Ramos (cell line): ENCODE measurements around the gene YWHAG.
"Not testable (repeated sequence)": the region's sequence is repeated elsewhere in the genome, so short reads cannot be mapped to it uniquely, and the experiment has no call there.

Source experiments
- in situ Hi-C: fragments of 300-500 bp; cut with MboI; formaldehyde crosslinking; loops from one replicate; pipeline ENCODE4 v1.14.3; 2022; ENCODE audit warnings: low sequenced_read_pairs; ENCODE audit not compliant: unreplicated experiment

YWHAG gene

GRCh38 chr7:76358481-76359110 is at the start of gene YWHAG:
TSS of gene YWHAG (minus strand) at chr7:76358991. CDS start at chr7:76358808, 183 bp downstream.
- in situ Hi-C loops: no loop called here

- in situ Hi-C loops: no loop called here
Observed at GRCh38 chr7:76408121-76408560, 49.4 kb upstream of the YWHAG start.

- in situ Hi-C loops: no loop called here
Observed at GRCh38 chr7:76407718-76408117, 48.9 kb upstream of the YWHAG start.

- in situ Hi-C loops: no loop called here
Observed at GRCh38 chr7:76405738-76406137, 46.9 kb upstream of the YWHAG start.

GRCh38 chr7:76403780-76404494 is 45.1 kb upstream of the YWHAG start:
- in situ Hi-C loops: no loop called here

- in situ Hi-C loops: not testable (repeated sequence)
Observed at GRCh38 chr7:76403097-76403496, 44.3 kb upstream of the YWHAG start.

GRCh38 chr7:76400248-76400647 is 41.5 kb upstream of the YWHAG start:
- in situ Hi-C loops: no loop called here

GRCh38 chr7:76397409-76398183 is 38.8 kb upstream of the YWHAG start:
- in situ Hi-C loops: no loop called here

GRCh38 chr7:76396864-76397263 is 38.1 kb upstream of the YWHAG start:
- in situ Hi-C loops: no loop called here

- in situ Hi-C loops: no loop called here
Observed at GRCh38 chr7:76395965-76396726, 37.4 kb upstream of the YWHAG start.

- in situ Hi-C loops: not testable (repeated sequence)
Observed at GRCh38 chr7:76395605-76395964, 36.8 kb upstream of the YWHAG start.

GRCh38 chr7:76394957-76395356 is 36.2 kb upstream of the YWHAG start:
- in situ Hi-C loops: no loop called here

GRCh38 chr7:76393116-76394031 is 34.6 kb upstream of the YWHAG start:
- in situ Hi-C loops: no loop called here

- in situ Hi-C loops: no loop called here
Observed at GRCh38 chr7:76392531-76393115, 33.8 kb upstream of the YWHAG start.

GRCh38 chr7:76390092-76390491 is 31.3 kb upstream of the YWHAG start:
- in situ Hi-C loops: no loop called here

GRCh38 chr7:76387789-76388188 is 29.0 kb upstream of the YWHAG start:
- in situ Hi-C loops: not testable (repeated sequence)

- in situ Hi-C loops: no loop called here
Observed at GRCh38 chr7:76386691-76387260, 28.0 kb upstream of the YWHAG start.

- in situ Hi-C loops: no loop called here
Observed at GRCh38 chr7:76383089-76383944, 24.5 kb upstream of the YWHAG start.
